GM13977 (cell line): ENCODE results near the gene PTMS.
A peak's percentile ranks its signal among the peaks of the same experiment; 100 is the strongest.

Source experiments
- DNase-seq: peaks from one replicate; pipeline ENCODE4 v3.0.0; 2012; ENCODE audit warnings: low spot score
- CTCF ChIP-seq: IDR thresholded peaks from 2 replicates; pipeline ENCODE4 v1.5.1; 2012; ENCODE audit warnings: mild to moderate bottlenecking, control low read depth; ENCODE audit not compliant: insufficient read depth; ENCODE audit errors: extremely low read depth, missing control alignments
- in situ Hi-C: fragments of 300-500 bp; cut with MboI; formaldehyde crosslinking; loops from one replicate; pipeline ENCODE4 v1.12.0; 2022; ENCODE audit warnings: low sequenced_read_pairs, low pct_unique_long_range_greater_than_20kb, mixed read lengths, inconsistent platforms; ENCODE audit not compliant: unreplicated experiment

Gene PTMS

DNA sequence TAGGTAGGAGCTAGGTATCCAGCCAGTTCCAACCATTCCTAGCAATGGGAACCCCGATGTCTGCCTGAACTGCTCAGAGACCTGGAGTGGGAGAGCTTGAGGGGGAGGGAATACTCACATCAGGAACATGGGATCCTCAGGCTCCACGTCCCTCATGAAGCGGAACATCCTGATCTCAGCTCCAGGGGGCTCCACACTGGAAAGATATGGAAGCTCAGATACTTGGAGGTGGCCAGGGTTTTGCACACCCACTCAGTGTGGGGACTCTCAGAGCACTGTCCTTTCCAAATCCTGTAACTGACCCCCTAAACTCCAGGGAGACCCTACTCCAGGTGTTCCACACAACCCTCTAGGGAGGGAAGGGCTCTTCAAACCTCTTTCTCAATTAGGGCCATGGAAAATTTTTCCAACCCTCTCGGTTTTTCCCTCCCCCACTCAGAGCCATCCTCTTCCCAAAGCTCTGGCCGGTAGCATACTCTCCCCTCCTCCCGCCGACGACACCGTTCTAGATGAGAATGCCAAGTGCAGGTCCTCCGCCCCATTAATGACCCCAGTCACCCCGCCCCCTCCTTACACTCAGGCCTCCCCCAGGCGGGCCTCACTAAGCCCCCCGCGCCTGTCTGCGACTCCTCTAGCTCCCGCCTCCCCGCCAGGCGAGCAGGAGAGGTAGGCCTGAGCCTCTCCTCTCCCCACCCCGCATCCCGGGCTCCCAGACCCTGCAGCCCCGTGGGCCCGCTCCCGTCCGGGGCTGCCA is 13.8 kb upstream of the PTMS start:
- in situ Hi-C loops, result no loop called here
- DNase-seq, result peak; percentile 63
- TF ChIP-seq CTCF, result no peak

GRCh38 chr12:6752921-6753771 is 13.0 kb upstream of the PTMS start, which contains the start of gene MLF2:
Gene MLF2, minus strand, starts transcription at chr12:6753141. Its CDS starts 807 bp downstream, at chr12:6752334.
- in situ Hi-C loops, result no loop called here
- TF ChIP-seq CTCF, result peak; percentile 97
- peak; percentile 99 for DNase-seq

- in situ Hi-C loops, result no loop called here
- no peak for TF ChIP-seq CTCF
- DNase-seq, result no peak
Measured at GRCh38 chr12:6753772-6754356, 12.3 kb upstream of the PTMS start.

DNA sequence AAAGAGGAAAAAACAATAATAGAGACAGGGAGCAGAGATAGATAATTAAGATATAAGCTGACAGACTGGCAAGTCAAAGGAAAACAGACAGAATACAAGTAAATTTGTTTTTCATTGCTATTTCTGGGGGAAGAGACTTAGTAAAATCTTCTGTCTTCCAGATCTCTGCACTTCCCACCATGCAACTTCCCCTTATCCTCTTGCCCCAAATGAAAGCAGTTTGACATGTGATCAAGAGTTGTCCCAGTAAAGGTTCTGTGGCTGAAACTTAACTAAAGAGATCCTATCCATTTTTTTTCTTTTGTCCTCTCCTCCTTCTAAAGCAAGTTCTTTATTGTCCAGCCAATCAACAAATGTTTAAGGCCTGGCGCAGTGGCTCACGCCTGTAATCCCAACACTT is 11.8 kb upstream of the PTMS start:
- DNase-seq, result no peak
- in situ Hi-C loops, result no loop called here
- TF ChIP-seq CTCF, result no peak

DNA sequence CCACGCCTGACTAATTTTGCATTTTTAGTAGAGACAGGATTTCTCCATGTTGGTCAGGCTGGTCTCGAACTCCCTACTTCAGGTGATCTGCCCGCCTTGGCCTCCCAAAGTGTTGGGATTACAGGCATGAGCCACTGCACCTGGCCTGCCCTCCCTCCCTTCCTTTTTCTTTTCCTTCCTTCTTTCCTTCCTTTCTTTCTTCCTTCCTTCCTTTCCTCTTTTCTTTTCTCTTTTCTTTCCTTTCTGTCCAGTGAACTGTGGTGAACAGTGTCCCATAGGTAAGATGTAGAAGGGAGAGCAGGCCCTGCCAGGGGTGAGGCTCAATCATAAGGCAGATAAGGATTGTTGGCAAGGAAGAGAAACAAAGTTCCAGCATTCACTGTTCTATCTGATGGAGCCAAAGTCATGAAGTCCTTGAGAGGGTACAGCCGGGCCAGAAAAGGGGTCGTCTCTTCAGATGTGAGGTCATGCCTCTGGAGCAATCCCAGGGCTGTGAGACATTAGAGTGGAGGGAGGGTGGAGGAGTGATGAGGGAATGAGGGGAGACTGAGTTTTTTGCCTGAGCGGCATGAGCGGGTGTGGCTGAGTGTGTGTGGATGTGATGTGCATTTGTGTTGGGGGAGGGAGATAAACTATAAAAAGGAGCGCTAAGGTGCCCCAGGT is 9.0 kb upstream of the PTMS start:
- no peak for TF ChIP-seq CTCF
- in situ Hi-C loops, result no loop called here
- DNase-seq, result no peak

DNA sequence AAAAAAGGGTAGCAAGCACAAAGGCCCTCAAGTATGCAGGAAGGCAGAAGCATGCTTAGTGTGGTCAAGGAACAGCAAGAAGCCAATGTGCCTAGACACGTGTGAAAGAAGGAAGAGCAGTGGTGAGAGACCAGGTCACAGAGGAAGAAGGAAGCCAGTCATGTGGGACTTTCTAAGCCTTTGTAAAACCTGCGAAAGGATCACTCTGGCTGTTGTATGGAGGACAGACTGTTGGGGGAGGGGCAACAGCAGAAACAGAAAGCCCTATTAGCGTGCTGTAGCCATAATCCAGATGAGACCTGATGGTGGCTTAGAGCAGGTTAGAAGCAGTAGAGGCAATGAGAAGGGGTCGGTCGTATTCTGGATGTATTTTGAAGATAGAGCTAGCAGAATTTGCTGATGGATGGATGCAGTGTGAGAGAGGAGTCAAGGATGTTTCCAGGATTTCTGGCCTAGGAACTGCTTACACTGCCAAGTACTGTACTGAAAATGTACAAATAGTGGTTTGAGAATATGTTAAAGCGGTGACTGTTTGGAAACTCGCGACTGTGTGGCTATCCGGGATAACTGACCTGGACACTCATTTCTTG is 7.6 kb upstream of the PTMS start:
- no peak for DNase-seq
- in situ Hi-C loops, result no loop called here
- TF ChIP-seq CTCF, result no peak
